Right lobe of liver (tissue), 6 donors: ENCODE results near the gene FAM217A. TPM values are rescaled to one million over a fixed set of nuclear protein-coding genes. Genes with fewer than 3 reads are reported as not detected.

Experiments used
- ATAC-seq, 4 donors: fragments of 200-7000 bp; cut with Tn5 transposase; one replicate each; pipeline ENCODE4 v1.9.1; 2020; ENCODE audit warnings: mild to moderate bottlenecking in 4 of 4, moderate library complexity in 4 of 4
- DNase-seq, 3 donors: peaks; one replicate each; pipeline ENCODE4 v3.0.0-alpha.2; 2020
- H3K27ac ChIP-seq, 3 donors: fragments of 200-600 bp; one replicate each; pipeline ENCODE4 v1.8.0; 2022
- H3K27me3 ChIP-seq, 2 donors: fragments of 200-600 bp; one replicate each; pipeline ENCODE4 v1.8.0; 2022
- H3K36me3 ChIP-seq, 4 donors: fragments of 200-600 bp; sonication (generic) in 1 of 4; one replicate each; pipeline versions ENCODE4 v1.5.1 to v1.8.0; 2017 to 2022; ENCODE audit warnings: control low read depth in 1 of 4
- H3K4me1 ChIP-seq, 4 donors: fragments of 200-600 bp; sonication (generic) in 1 of 4; one replicate each; pipeline versions ENCODE4 v1.5.1 to v1.8.0; 2017 to 2022; ENCODE audit warnings: control low read depth in 1 of 4
- H3K4me3 ChIP-seq, 3 donors: fragments of 200-600 bp; one replicate each; pipeline ENCODE4 v1.8.0; 2022
- H3K9me3 ChIP-seq, 4 donors: fragments of 200-600 bp; sonication (generic) in 1 of 4; one replicate each; pipeline versions ENCODE4 v1.5.1 to v1.8.0; 2017 to 2022; ENCODE audit warnings: control low read depth in 1 of 4
- CTCF ChIP-seq, 4 donors: fragments of 200-600 bp in 3 of 4; fragments of 450-650 bp in 1 of 4; IDR thresholded peaks; one replicate each; pipeline versions ENCODE4 v1.5.1 to v1.8.0; 2016 to 2022; ENCODE audit warnings: antibody characterized with exemption in 4 of 4, mild to moderate bottlenecking in 2 of 4
- POLR2A ChIP-seq: fragments of 450-650 bp; IDR thresholded peaks from one replicate; pipeline ENCODE4 v1.6.1; 2017; ENCODE audit warnings: antibody characterized with exemption, mild to moderate bottlenecking
- WGBS: methylation state at CpG from one replicate; pipeline ENCODE4 v1.1.6; 2018; ENCODE audit warnings: low coverage, low lambda C conversion rate; ENCODE audit not compliant: insufficient coverage; ENCODE audit errors: missing lambda C conversion rate; 5-methylcytosine and 5-hydroxymethylcytosine counted together
- intact Hi-C, 2 donors: fragments of 100-400 bp; cut with DNase I; formaldehyde crosslinking; loops; one replicate each; pipeline versions ENCODE4 v1.11.2 to v1.14.1; 2022
- total RNA-seq, 6 experiments: library from RNA; depleted of rRNA in 2 of 6; stranded (reverse); fragments of >200 nt in 2 of 6; fragmentation: NEBNext Ultra II Directional in 3 of 6; extraction: Animal tissue kit (Norgen Biotek cat#: 25700) in 3 of 6; gene quantifications; one replicate each; pipeline versions ENCODE4 v1.1.0 to v1.2.4, GENCODE V29; 2016 to 2023
- donor health status: DM: no; HTN: yes; CAD: no.
- donor health status: DM: no; HTN: no; CAD: no.
- donor health status: DM: no; HTN: no; CAD: no.
- donor health status: DM: no; HTN: yes; CAD: no.
- donor health status: DM: no; HTN: yes; CAD: no.

The FAM217A gene
- total RNA-seq, 6 experiments from 2014 or later, result not detected

- 66% methylated on average over 4 of the region's 4 CpGs for WGBS
- no peak overlapping the region for H3K27ac ChIP-seq
- intact Hi-C loops, result loop anchor here in 1 of 2 donors (10.0 kb wide), 1 partner anchor 96 kb away; no protein-coding TSS in a partner anchor
Observed at GRCh38 chr6:4059115-4059777, 19.7 kb downstream of the FAM217A start.

GRCh38 chr6:4057036-4057435 is 21.9 kb downstream of the FAM217A start:
- TF ChIP-seq POLR2A (no peak), CTCF (IDR thresholded peaks at IDR 0.05) (no peak)
- Histone ChIP-seq H3K36me3 (peaks cover 4 to 87% (median 39%) of the 10 kb centered on the region in 4 donors), H3K9me3 (no peaks in the 10 kb centered on the region), H3K27ac (no peak overlapping the region), H3K27me3 (no peaks in the 10 kb centered on the region), H3K4me3 (no peak overlapping the region), H3K4me1 (no peaks in the 10 kb centered on the region)
- no peak for ATAC-seq
- 92% methylated on average over 2 of the region's 2 CpGs for WGBS
- intact Hi-C loops, result loop anchor here in 1 of 2 donors (10.0 kb wide), 1 partner anchor 98 kb away; no protein-coding TSS in a partner anchor
- no peak for DNase-seq

More at GRCh38 chr6:4059115-4059777, 19.7 kb downstream of the FAM217A start:
- TF ChIP-seq POLR2A (no peak), CTCF (IDR thresholded peaks at IDR 0.05) (peak in 1 of 4 donors; percentile 14)
- Histone ChIP-seq H3K4me1 (no peaks in the 10 kb centered on the region), H3K27me3 (no peaks in the 10 kb centered on the region), H3K9me3 (no peaks in the 10 kb centered on the region), H3K4me3 (no peak overlapping the region), H3K36me3 (peaks cover 4 to 84% (median 38%) of the 10 kb centered on the region in 4 donors)
- DNase-seq (peak in 1 of 3 donors; percentile 38), ATAC-seq (peak in 1 of 4 donors; percentile 93)

- no peak for DNase-seq
- peak; percentile 31 to 85 (median 64) for ATAC-seq
Observed at GRCh38 chr6:4055420-4056041, 23.4 kb downstream of the FAM217A start.

GRCh38 chr6:4049246-4049645 is 29.7 kb downstream of the FAM217A start:
- H3K27ac ChIP-seq, result no peak overlapping the region
- WGBS, result 79% methylated on average over 6 of the region's 6 CpGs
- no peaks in the 10 kb centered on the region for H3K4me1 ChIP-seq
- TF ChIP-seq CTCF (IDR thresholded peaks at IDR 0.05), result no peak
- TF ChIP-seq POLR2A, result no peak
- DNase-seq (no peak), ATAC-seq (no peak)
- H3K4me3 ChIP-seq, result no peak overlapping the region
- intact Hi-C loops, result no loop called here
- no peaks in the 10 kb centered on the region for H3K27me3 ChIP-seq
- no peaks in the 10 kb centered on the region for H3K9me3 ChIP-seq
- H3K36me3 ChIP-seq, result peaks cover 0 to 87% (median 28%) of the 10 kb centered on the region in 4 donors

More at GRCh38 chr6:4055420-4056041, 23.4 kb downstream of the FAM217A start:
- intact Hi-C loops, result loop anchor here in 1 of 2 donors (10.0 kb wide), 1 partner anchor 99 kb away; no protein-coding TSS in a partner anchor
- Histone ChIP-seq H3K27me3 (no peaks in the 10 kb centered on the region), H3K9me3 (no peaks in the 10 kb centered on the region), H3K36me3 (peaks cover 4 to 87% (median 38%) of the 10 kb centered on the region in 4 donors), H3K4me3 (no peak overlapping the region), H3K4me1 (no peaks in the 10 kb centered on the region), H3K27ac (no peak overlapping the region)
- TF ChIP-seq CTCF (IDR thresholded peaks at IDR 0.05) (peak; percentile 39 to 51 (median 46)), POLR2A (no peak)
- WGBS, result 54% methylated on average over 2 of the region's 2 CpGs
